ENCODE measurements around the gene ATG10.
"Not testable (repeated sequence)": the region's sequence is repeated elsewhere in the genome, so short reads cannot be mapped to it uniquely, and the experiment has no call there.

The ATG10 gene

GRCh38 chr5:82045554-82046275 lies 73.9 kb downstream of the ATG10 start:
- no peak for TF ChIP-seq ZFX (IDR thresholded peaks at IDR 0.05; ENCODE audit: borderline replicate concordance)
- no peak for TF ChIP-seq CTCF (IDR thresholded peaks at IDR 0.05)
- no peak overlapping the region for H3K27ac ChIP-seq

- TF ChIP-seq CTCF (IDR thresholded peaks at IDR 0.05) (no peak), ZFX (IDR thresholded peaks at IDR 0.05; ENCODE audit: borderline replicate concordance) (no peak)
- no peak overlapping the region for H3K27ac ChIP-seq
Measured at GRCh38 chr5:82046276-82046647, 74.4 kb downstream of the ATG10 start.

GRCh38 chr5:82050955-82051354 lies 79.1 kb downstream of the ATG10 start:
- H3K27ac ChIP-seq: no peak overlapping the region
- no peak for TF ChIP-seq CTCF (IDR thresholded peaks at IDR 0.05)
- TF ChIP-seq ZFX (IDR thresholded peaks at IDR 0.05; ENCODE audit: borderline replicate concordance): no peak

GRCh38 chr5:82054004-82054710 lies 82.3 kb downstream of the ATG10 start:
- no peak overlapping the region for H3K27ac ChIP-seq
- TF ChIP-seq CTCF (IDR thresholded peaks at IDR 0.05) (no peak), ZFX (IDR thresholded peaks at IDR 0.05; ENCODE audit: borderline replicate concordance) (no peak)

- no peak overlapping the region for H3K27ac ChIP-seq
- no peak for TF ChIP-seq ZFX (IDR thresholded peaks at IDR 0.05; ENCODE audit: borderline replicate concordance)
- TF ChIP-seq CTCF (IDR thresholded peaks at IDR 0.05): no peak
Measured at GRCh38 chr5:82057051-82057450, 85.2 kb downstream of the ATG10 start.

- TF ChIP-seq ZFX (IDR thresholded peaks at IDR 0.05; ENCODE audit: borderline replicate concordance): no peak
- no peak for TF ChIP-seq CTCF (IDR thresholded peaks at IDR 0.05)
Measured at GRCh38 chr5:82058710-82059109, 86.9 kb downstream of the ATG10 start.

GRCh38 chr5:82066791-82067190 lies 95.0 kb downstream of the ATG10 start:
- TF ChIP-seq CTCF (IDR thresholded peaks at IDR 0.05) (no peak), ZFX (IDR thresholded peaks at IDR 0.05; ENCODE audit: borderline replicate concordance) (no peak)
- no peak overlapping the region for H3K27ac ChIP-seq

More at GRCh38 chr5:82058710-82059109, 86.9 kb downstream of the ATG10 start:
- no peak overlapping the region for H3K27ac ChIP-seq

GRCh38 chr5:82068042-82068441 lies 96.2 kb downstream of the ATG10 start:
- not testable (repeated sequence) for H3K27ac ChIP-seq

Measured in 22Rv1 (cell line).